SK-N-DZ (cell line): Measurements from ENCODE around the gene GIT1.

ENCODE experiments used
- DNase-seq: peaks from one replicate; pipeline ENCODE4 v3.0.0-alpha.2; 2015; ENCODE audit warnings: low spot score

Gene GIT1

GRCh38 chr17:29579866-29580771, 9.3 kb downstream of the GIT1 start:
- peak; percentile 84 for DNase-seq

GRCh38 chr17:29578626-29579485, 10.6 kb downstream of the GIT1 start:
- DNase-seq = no peak

GRCh38 chr17:29577385-29578211, 11.8 kb downstream of the GIT1 start:
- DNase-seq = no peak

- DNase-seq = no peak
Measured at GRCh38 chr17:29577001-29577370, 12.5 kb downstream of the GIT1 start.

- no peak for DNase-seq
Measured at GRCh38 chr17:29576214-29577000, 13.0 kb downstream of the GIT1 start.

GRCh38 chr17:29575511-29576213, 13.8 kb downstream of the GIT1 start:
- DNase-seq = no peak

GRCh38 chr17:29574732-29575510, 14.5 kb downstream of the GIT1 start:
- DNase-seq = no peak

- DNase-seq = no peak
Measured at GRCh38 chr17:29573871-29574731, 15.3 kb downstream of the GIT1 start.

GRCh38 chr17:29573558-29573869, 15.9 kb downstream of the GIT1 start:
- no peak for DNase-seq

GRCh38 chr17:29572691-29573557, 16.5 kb downstream of the GIT1 start:
- DNase-seq = peak; percentile 80

- DNase-seq = no peak
Measured at GRCh38 chr17:29571883-29572681, 17.4 kb downstream of the GIT1 start.

- no peak for DNase-seq
Measured at GRCh38 chr17:29571486-29571882, 18.0 kb downstream of the GIT1 start.

GRCh38 chr17:29570521-29570920, 18.9 kb downstream of the GIT1 start:
- no peak for DNase-seq

GRCh38 chr17:29569245-29569950, 20.1 kb downstream of the GIT1 start:
- DNase-seq = peak; percentile 55

- peak; percentile 91 for DNase-seq
Measured at GRCh38 chr17:29568331-29569244, 20.9 kb downstream of the GIT1 start, which contains the start of gene TP53I13. Gene TP53I13, plus strand, starts transcription at chr17:29568701. Its CDS starts 58 bp downstream, at chr17:29568759.
